ENCODE results near the gene SCFD2.
"Not testable (repeated sequence)": the region's sequence is repeated elsewhere in the genome, so short reads cannot be mapped to it uniquely, and the experiment has no call there.

Gene SCFD2

GRCh38 chr4:53361451-53361850 lies 4.4 kb downstream of the SCFD2 start:
- H3K4me3 ChIP-seq (ENCODE audit: low read length): 0 out of 2 replicates have a peak overlapping the region, but pooled peaks have one; percentile 1

GRCh38 chr4:53355930-53356521 lies 9.8 kb downstream of the SCFD2 start:
- no peak for DNase-seq (ENCODE audit: low read depth)
- no peak overlapping the region for H3K4me3 ChIP-seq (ENCODE audit: low read length)
- no peak for TF ChIP-seq CTCF (conservative IDR thresholded peaks at IDR 0.05; ENCODE audit: low read length)

More at GRCh38 chr4:53361451-53361850, 4.4 kb downstream of the SCFD2 start:
- TF ChIP-seq CTCF (conservative IDR thresholded peaks at IDR 0.05; ENCODE audit: low read length): no peak
- DNase-seq (ENCODE audit: low read depth): peak; percentile 50

- DNase-seq (ENCODE audit: low read depth): no peak
- TF ChIP-seq CTCF (conservative IDR thresholded peaks at IDR 0.05; ENCODE audit: low read length): no peak
- H3K4me3 ChIP-seq (ENCODE audit: low read length): no peak overlapping the region
Measured at GRCh38 chr4:53354012-53354722, 11.7 kb downstream of the SCFD2 start.

- no peak for TF ChIP-seq CTCF (conservative IDR thresholded peaks at IDR 0.05; ENCODE audit: low read length)
- no peak overlapping the region for H3K4me3 ChIP-seq (ENCODE audit: low read length)
- DNase-seq (ENCODE audit: low read depth): no peak
Measured at GRCh38 chr4:53349091-53349491, 16.8 kb downstream of the SCFD2 start.

GRCh38 chr4:53348046-53348445 lies 17.8 kb downstream of the SCFD2 start:
- TF ChIP-seq CTCF (conservative IDR thresholded peaks at IDR 0.05; ENCODE audit: low read length): no peak
- no peak for DNase-seq (ENCODE audit: low read depth)
- H3K4me3 ChIP-seq (ENCODE audit: low read length): no peak overlapping the region

GRCh38 chr4:53346920-53347852 lies 18.7 kb downstream of the SCFD2 start:
- peak overlapping the region; percentile 11 for H3K4me3 ChIP-seq (ENCODE audit: low read length)
- TF ChIP-seq CTCF (conservative IDR thresholded peaks at IDR 0.05; ENCODE audit: low read length): peak; percentile 41
- peak; percentile 82 for DNase-seq (ENCODE audit: low read depth)

GRCh38 chr4:53346392-53346791 lies 19.5 kb downstream of the SCFD2 start:
- not testable (repeated sequence) for H3K4me3 ChIP-seq (ENCODE audit: low read length); DNase-seq (ENCODE audit: low read depth)

GRCh38 chr4:53340145-53340544 lies 25.7 kb downstream of the SCFD2 start:
- DNase-seq (ENCODE audit: low read depth); H3K4me3 ChIP-seq (ENCODE audit: low read length): not testable (repeated sequence)

GRCh38 chr4:53334916-53335315 lies 30.9 kb downstream of the SCFD2 start:
- DNase-seq (ENCODE audit: low read depth): peak; percentile 16
- H3K4me3 ChIP-seq (ENCODE audit: low read length): not testable (repeated sequence)

Measured in AG10803 (cell line).